Stimulated activated CD8-positive, alpha-beta memory T cell treated with anti-CD3 and anti-CD28 coated beads, Interleukin-15, amount 100 ng/mL, for 24 hours (primary cell): ENCODE results near the gene PRKCI.
"Not testable (repeated sequence)": the region's sequence is repeated elsewhere in the genome, so short reads cannot be mapped to it uniquely, and the experiment has no call there.

Experiments used
- DNase-seq: peaks from one replicate; pipeline ENCODE4 v3.0.0-alpha.2; 2020; ENCODE audit warnings: low read depth

The PRKCI gene

GRCh38 chr3:170343859-170344258 is 121.6 kb downstream of the PRKCI start:
- not testable (repeated sequence) for DNase-seq

GRCh38 chr3:170344971-170345370 is 122.7 kb downstream of the PRKCI start:
- DNase-seq, result no peak

DNA sequence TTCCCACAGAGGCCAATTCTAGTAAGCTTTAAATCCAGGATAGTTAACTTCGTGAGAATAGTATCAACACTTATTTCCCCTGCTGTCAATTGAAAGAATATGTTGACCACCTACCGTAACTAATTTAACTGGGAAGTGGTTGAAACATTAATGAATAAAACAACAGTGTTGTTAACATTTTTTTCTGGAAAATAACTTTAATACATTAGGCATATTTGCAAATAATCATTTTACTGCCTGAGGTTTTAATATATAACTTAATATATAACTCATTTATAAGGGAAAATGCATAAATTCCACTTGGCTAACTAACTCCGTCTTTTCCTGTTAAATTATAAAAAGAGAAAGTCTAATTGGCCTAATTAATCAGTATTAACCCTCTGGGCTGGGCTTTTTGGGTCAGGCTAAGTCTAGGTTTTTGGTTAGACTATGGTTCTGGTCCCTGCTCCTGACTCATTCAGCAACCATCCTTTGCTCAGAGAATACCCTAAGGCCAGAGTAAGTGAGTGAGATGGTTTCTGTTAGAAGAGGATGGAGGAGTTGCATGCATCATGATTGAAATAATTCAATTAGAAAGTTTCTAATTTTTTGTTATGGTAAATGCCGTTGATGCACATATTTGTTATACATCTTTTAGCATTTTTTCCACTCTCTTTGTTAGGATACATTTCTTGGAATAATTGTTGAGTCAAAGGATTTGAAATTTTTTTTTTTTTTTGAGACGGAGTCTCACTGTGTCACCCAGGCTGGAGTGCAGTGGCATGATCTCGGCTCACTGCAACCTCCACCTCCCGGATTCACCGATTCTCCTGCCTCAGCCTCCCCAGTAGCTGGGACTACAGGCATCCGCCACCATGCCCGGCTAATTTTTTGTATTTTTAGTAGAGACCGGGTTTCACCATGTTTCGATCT is 124.5 kb downstream of the PRKCI start:
- DNase-seq, result no peak

DNA sequence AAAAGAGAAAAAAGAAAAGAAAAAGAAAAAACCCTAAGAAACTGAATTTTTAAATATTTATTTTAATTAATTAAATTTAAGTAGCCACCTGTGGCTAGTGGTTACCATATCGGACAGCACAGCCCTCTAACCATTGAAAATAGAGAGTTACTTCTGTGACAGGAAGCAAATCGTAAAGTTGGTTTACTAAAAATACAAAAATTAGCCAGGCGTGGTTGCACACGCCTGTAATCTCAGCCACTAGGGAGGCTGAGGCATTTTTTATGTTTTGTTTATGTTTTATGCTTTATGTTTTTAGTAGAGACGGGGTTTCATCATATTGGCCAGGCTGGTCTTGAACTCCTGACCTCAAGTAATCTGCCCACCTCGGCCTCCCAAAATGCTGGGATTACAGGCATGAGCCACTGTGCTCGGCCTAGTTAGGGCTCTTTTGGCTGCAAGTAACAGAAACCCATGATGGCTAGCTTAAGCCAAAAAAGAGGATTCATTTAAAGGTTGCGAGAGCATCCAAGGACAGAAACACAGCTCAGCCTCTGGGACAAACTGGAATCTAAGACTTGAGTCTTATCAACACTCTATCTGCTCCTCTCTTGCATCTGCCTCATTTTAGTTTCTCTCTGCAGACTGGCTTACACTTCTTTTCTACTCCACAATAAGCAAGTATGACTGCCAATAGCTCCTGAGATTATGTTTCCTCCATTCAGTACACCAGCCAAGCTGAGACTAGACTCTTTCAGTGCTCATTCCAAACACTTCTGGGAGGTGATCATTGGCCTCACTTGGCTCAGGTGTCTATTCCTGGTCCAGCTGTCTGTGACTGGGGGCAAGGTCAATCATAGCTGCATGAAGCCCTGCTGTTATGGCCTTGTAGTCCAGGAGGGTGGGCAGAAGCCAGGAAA is 128.5 kb downstream of the PRKCI start:
- no peak for DNase-seq

DNA sequence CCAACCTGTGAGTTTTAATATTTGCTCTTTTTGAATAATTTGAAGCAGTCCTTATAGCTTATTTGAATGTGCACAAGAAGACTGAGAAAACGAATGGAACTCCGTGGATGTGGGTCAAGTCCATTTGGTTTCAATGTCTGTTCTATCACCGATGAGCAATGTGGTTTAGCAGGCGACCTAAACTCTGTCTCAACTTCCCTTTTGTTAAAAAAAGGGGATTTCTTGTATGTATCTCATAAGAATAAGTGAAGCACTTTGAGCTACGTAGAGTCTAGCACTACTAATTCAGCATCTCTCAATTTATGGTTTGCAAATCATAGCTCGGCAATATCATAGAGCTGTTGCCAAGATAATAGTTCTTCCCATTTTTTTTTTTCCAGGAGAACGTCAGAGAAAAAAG is 130.7 kb downstream of the PRKCI start:
- no peak for DNase-seq

- no peak for DNase-seq
These were observed 131.3 kb downstream of the PRKCI start for GRCh38 chr3:170353485-170353884.

DNA sequence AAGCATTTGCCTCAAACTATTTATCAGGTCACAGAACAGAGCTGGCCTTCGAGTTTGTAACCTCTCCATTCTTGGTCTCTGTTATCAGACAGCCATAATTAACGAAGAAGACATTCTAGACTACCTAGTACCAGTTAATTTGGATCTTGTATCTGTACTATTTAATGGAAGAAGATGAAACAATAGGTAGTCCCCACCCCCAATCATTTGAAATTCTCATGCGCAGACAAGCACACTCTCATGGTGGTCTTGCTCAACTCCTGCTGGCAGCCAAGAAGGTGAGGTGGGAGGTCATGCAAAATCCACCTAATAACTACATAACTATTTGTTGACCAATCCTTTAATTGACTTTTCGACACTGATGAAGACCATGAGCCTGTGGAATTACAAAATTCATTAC is 132.5 kb downstream of the PRKCI start:
- DNase-seq, result no peak
